Activated naive CD4-positive, alpha-beta T cell treated with anti-CD3 and anti-CD28 coated beads, Interleukin-2, amount 50 U/mL, for 16 hours (primary cell): ENCODE data around the gene RALGAPA2.

Source experiments
- DNase-seq: peaks from one replicate; pipeline ENCODE4 v3.0.0-alpha.2; 2020

Gene RALGAPA2

GRCh38 chr20:20712474-20713243 lies at the start of gene RALGAPA2:
TSS of gene RALGAPA2 (minus strand) at chr20:20712644. CDS start at chr20:20712480, 164 bp downstream.
- peak; percentile 96 for DNase-seq

- no peak for DNase-seq
These were observed 48.9 kb upstream of the RALGAPA2 start for GRCh38 chr20:20761301-20761700.

GRCh38 chr20:20759132-20759531 lies 46.7 kb upstream of the RALGAPA2 start:
- no peak for DNase-seq

- no peak for DNase-seq
These were observed 43.4 kb upstream of the RALGAPA2 start for GRCh38 chr20:20755674-20756319.

- DNase-seq = no peak
These were observed 42.8 kb upstream of the RALGAPA2 start for GRCh38 chr20:20755231-20755630.

GRCh38 chr20:20754714-20755113 lies 42.3 kb upstream of the RALGAPA2 start:
- no peak for DNase-seq

- no peak for DNase-seq
These were observed 40.3 kb upstream of the RALGAPA2 start for GRCh38 chr20:20752712-20753111.

- no peak for DNase-seq
These were observed 34.9 kb upstream of the RALGAPA2 start for GRCh38 chr20:20747298-20747697.

GRCh38 chr20:20744170-20744725 lies 31.8 kb upstream of the RALGAPA2 start:
- no peak for DNase-seq

- no peak for DNase-seq
These were observed 31.2 kb upstream of the RALGAPA2 start for GRCh38 chr20:20743511-20744169.

- no peak for DNase-seq
These were observed 28.9 kb upstream of the RALGAPA2 start for GRCh38 chr20:20741087-20742045.

GRCh38 chr20:20740541-20740940 lies 28.1 kb upstream of the RALGAPA2 start:
- DNase-seq = no peak

- DNase-seq = no peak
These were observed 24.7 kb upstream of the RALGAPA2 start for GRCh38 chr20:20737158-20737557.

- no peak for DNase-seq
These were observed 23.9 kb upstream of the RALGAPA2 start for GRCh38 chr20:20736303-20736702.

- no peak for DNase-seq
These were observed 22.1 kb upstream of the RALGAPA2 start for GRCh38 chr20:20734475-20734948.

GRCh38 chr20:20733943-20734342 lies 21.5 kb upstream of the RALGAPA2 start:
- no peak for DNase-seq

GRCh38 chr20:20732641-20733040 lies 20.2 kb upstream of the RALGAPA2 start:
- DNase-seq = no peak

- no peak for DNase-seq
These were observed 19.5 kb upstream of the RALGAPA2 start for GRCh38 chr20:20731945-20732296.

- DNase-seq = no peak
These were observed 18.8 kb upstream of the RALGAPA2 start for GRCh38 chr20:20731000-20731944.

- DNase-seq = no peak
These were observed 17.1 kb upstream of the RALGAPA2 start for GRCh38 chr20:20729563-20729962.

- DNase-seq = no peak
These were observed 9.0 kb upstream of the RALGAPA2 start for GRCh38 chr20:20721489-20721888.
